Stimulated activated CD4-positive, alpha-beta T cell treated with anti-CD3 and anti-CD28 coated beads, Interleukin-2, amount 100 ng/mL, for 24 hours (primary cell): ENCODE measurements around the gene SRCIN1.

Source experiments
- DNase-seq, 2 donors: peaks; one replicate each; pipeline ENCODE4 v3.0.0-alpha.2; 2020

The SRCIN1 gene

GRCh38 chr17:38560503-38561318 is 45.0 kb downstream of the SRCIN1 start:
- DNase-seq: no peak

GRCh38 chr17:38559880-38560230 is 45.9 kb downstream of the SRCIN1 start:
- no peak for DNase-seq

GRCh38 chr17:38559051-38559879 is 46.5 kb downstream of the SRCIN1 start:
- DNase-seq: peak; percentile 95

- DNase-seq: peak in 1 of 2 donors; percentile 21
These were observed 47.1 kb downstream of the SRCIN1 start for GRCh38 chr17:38558728-38559050.

GRCh38 chr17:38557836-38558727 is 47.7 kb downstream of the SRCIN1 start:
- peak; percentile 92 to 94 for DNase-seq

GRCh38 chr17:38557396-38557795 is 48.4 kb downstream of the SRCIN1 start:
- no peak for DNase-seq

- DNase-seq: no peak
These were observed 49.5 kb downstream of the SRCIN1 start for GRCh38 chr17:38556239-38556638.

- no peak for DNase-seq
These were observed 51.1 kb downstream of the SRCIN1 start for GRCh38 chr17:38554430-38555350.

GRCh38 chr17:38552343-38552742 is 53.4 kb downstream of the SRCIN1 start:
- no peak for DNase-seq

- no peak for DNase-seq
These were observed 54.6 kb downstream of the SRCIN1 start for GRCh38 chr17:38551121-38551520.

GRCh38 chr17:38550661-38551060 is 55.1 kb downstream of the SRCIN1 start:
- DNase-seq: no peak

GRCh38 chr17:38549285-38549684 is 56.5 kb downstream of the SRCIN1 start:
- DNase-seq: no peak

- no peak for DNase-seq
These were observed 58.3 kb downstream of the SRCIN1 start for GRCh38 chr17:38547444-38547843.

- DNase-seq: no peak
These were observed 59.4 kb downstream of the SRCIN1 start for GRCh38 chr17:38546396-38546795.

GRCh38 chr17:38545531-38546225 is 60.1 kb downstream of the SRCIN1 start:
- no peak for DNase-seq

- DNase-seq: no peak
These were observed 60.9 kb downstream of the SRCIN1 start for GRCh38 chr17:38544839-38545209.

GRCh38 chr17:38544175-38544838 is 61.4 kb downstream of the SRCIN1 start:
- no peak for DNase-seq

GRCh38 chr17:38543403-38544174 is 62.2 kb downstream of the SRCIN1 start:
- no peak for DNase-seq

GRCh38 chr17:38542286-38542685 is 63.5 kb downstream of the SRCIN1 start:
- no peak for DNase-seq

GRCh38 chr17:38541281-38541680 is 64.5 kb downstream of the SRCIN1 start:
- DNase-seq: no peak
